Neural cell (in vitro differentiated cells): ENCODE data around the gene TRERF1.

ENCODE experiments used
- CTCF ChIP-seq: fragments of 450-650 bp; IDR thresholded peaks from 2 replicates; pipeline ENCODE4 v1.5.1; 2014; ENCODE audit warnings: antibody characterized with exemption, mild to moderate bottlenecking, moderate library complexity; ENCODE audit not compliant: poor library complexity, severe bottlenecking
- EP300 ChIP-seq: fragments of 450-650 bp; conservative IDR thresholded peaks from 2 replicates; pipeline ENCODE4 v1.6.1; 2014; ENCODE audit warnings: antibody characterized with exemption, mild to moderate bottlenecking, moderate library complexity; ENCODE audit not compliant: poor library complexity, severe bottlenecking
- EZH2 ChIP-seq: fragments of 200-600, 300-800 bp; shearing (Covaris generic), sonication (generic); IDR thresholded peaks from 2 replicates; pipeline ENCODE4 v1.6.1; 2014; ENCODE audit warnings: antibody characterized with exemption, low read length, borderline replicate concordance, mild to moderate bottlenecking; ENCODE audit not compliant: insufficient read depth, poor library complexity, severe bottlenecking
- MXI1 ChIP-seq: fragments of 450-650 bp; conservative IDR thresholded peaks from 2 replicates; pipeline ENCODE4 v1.6.1; 2014; ENCODE audit warnings: antibody characterized with exemption, mild to moderate bottlenecking; ENCODE audit not compliant: poor library complexity, severe bottlenecking
- POLR2AphosphoS5 ChIP-seq: IDR thresholded peaks from 2 replicates; pipeline ENCODE4 v1.6.1; 2012
- RAD21 ChIP-seq: fragments of 450-650 bp; conservative IDR thresholded peaks from 2 replicates; pipeline ENCODE4 v1.6.1; 2014; ENCODE audit warnings: antibody characterized with exemption, mild to moderate bottlenecking, moderate library complexity
- SMC3 ChIP-seq: fragments of 450-650 bp; conservative IDR thresholded peaks from 2 replicates; pipeline ENCODE4 v1.6.1; 2014; ENCODE audit warnings: antibody characterized with exemption, mild to moderate bottlenecking, moderate library complexity; ENCODE audit not compliant: poor library complexity
- TAF1 ChIP-seq: IDR thresholded peaks from 2 replicates; pipeline ENCODE4 v1.6.1; 2012; ENCODE audit warnings: low read depth
- TF ChIP-seq, protein P1 (sequence below): IDR thresholded peaks from 2 replicates; pipeline ENCODE4 v1.6.1; 2012; ENCODE audit warnings: borderline replicate concordance

- TF ChIP-seq CTCF (no peak), POLR2AphosphoS5 (no peak), EZH2 (no peak), EP300 (no peak), SMC3 (no peak), RAD21 (no peak), TAF1 (no peak), MXI1 (no peak)
- TF ChIP-seq, protein P1, sequence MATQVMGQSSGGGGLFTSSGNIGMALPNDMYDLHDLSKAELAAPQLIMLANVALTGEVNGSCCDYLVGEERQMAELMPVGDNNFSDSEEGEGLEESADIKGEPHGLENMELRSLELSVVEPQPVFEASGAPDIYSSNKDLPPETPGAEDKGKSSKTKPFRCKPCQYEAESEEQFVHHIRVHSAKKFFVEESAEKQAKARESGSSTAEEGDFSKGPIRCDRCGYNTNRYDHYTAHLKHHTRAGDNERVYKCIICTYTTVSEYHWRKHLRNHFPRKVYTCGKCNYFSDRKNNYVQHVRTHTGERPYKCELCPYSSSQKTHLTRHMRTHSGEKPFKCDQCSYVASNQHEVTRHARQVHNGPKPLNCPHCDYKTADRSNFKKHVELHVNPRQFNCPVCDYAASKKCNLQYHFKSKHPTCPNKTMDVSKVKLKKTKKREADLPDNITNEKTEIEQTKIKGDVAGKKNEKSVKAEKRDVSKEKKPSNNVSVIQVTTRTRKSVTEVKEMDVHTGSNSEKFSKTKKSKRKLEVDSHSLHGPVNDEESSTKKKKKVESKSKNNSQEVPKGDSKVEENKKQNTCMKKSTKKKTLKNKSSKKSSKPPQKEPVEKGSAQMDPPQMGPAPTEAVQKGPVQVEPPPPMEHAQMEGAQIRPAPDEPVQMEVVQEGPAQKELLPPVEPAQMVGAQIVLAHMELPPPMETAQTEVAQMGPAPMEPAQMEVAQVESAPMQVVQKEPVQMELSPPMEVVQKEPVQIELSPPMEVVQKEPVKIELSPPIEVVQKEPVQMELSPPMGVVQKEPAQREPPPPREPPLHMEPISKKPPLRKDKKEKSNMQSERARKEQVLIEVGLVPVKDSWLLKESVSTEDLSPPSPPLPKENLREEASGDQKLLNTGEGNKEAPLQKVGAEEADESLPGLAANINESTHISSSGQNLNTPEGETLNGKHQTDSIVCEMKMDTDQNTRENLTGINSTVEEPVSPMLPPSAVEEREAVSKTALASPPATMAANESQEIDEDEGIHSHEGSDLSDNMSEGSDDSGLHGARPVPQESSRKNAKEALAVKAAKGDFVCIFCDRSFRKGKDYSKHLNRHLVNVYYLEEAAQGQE: no peak
Measured at GRCh38 chr6:42383421-42384205, 68.1 kb downstream of the TRERF1 start.
